H1 (cell line): ENCODE results near the gene SCYL1. TPM values are rescaled to one million over a fixed set of nuclear protein-coding genes. Genes with fewer than 3 reads are reported as not detected.
A peak's percentile ranks its signal among the peaks of the same experiment; 100 is the strongest.

Experiments
- CHD7 ChIP-seq: fragments of 300-600 bp; sonication (generic); IDR thresholded peaks from 2 replicates; pipeline ENCODE4 v1.7.1; 2012; ENCODE audit warnings: low read length, moderate library complexity, mild to moderate bottlenecking, inconsistent platforms; ENCODE audit not compliant: insufficient replicate concordance
- E2F6 ChIP-seq: IDR thresholded peaks from 2 replicates; pipeline ENCODE4 v1.6.1; 2012; ENCODE audit warnings: inconsistent platforms
- NANOG ChIP-seq: IDR thresholded peaks from 2 replicates; pipeline ENCODE4 v1.6.1; 2011; ENCODE audit warnings: low read length, low read depth, mild to moderate bottlenecking, inconsistent platforms; ENCODE audit not compliant: insufficient read depth, poor library complexity, severe bottlenecking
- TCF12 ChIP-seq: IDR thresholded peaks from 2 replicates; pipeline ENCODE4 v1.6.1; 2011; ENCODE audit warnings: low read depth, mild to moderate bottlenecking, low read length
- polyA plus RNA-seq, 7 experiments: library from polyadenylated mRNA; depleted of rRNA in 3 of 7; stranded (reverse) in 5 of 7; unstranded in 2 of 7; fragments of >200 nt in 5 of 7; fragments of 200-250 nt in 2 of 7; gene quantifications; 1 replicate in 5 of 7; 2 replicates in 1 of 7; 4 replicates in 1 of 7; pipeline versions ENCODE4 v1.2.1 to v1.2.3, GENCODE V29; 2011 to 2013; ENCODE audit warnings: missing spikeins in 2 of 7, mixed read lengths in 2 of 7
- total RNA-seq: library from RNA; stranded (reverse); fragmentation: NEBNext Ultra II Directional; extraction: Animal tissue kit (Norgen Biotek cat#: 25700); gene quantifications from 2 replicates; pipeline ENCODE4 v1.2.1, GENCODE V29; 2021
- TF ChIP-seq, protein P1 (sequence below), 3 experiments: IDR thresholded peaks; 1 replicate in 2 of 3; 2 replicates in 1 of 3; pipeline versions ENCODE4 v1.5.1 to v1.6.1; 2011; ENCODE audit warnings: low read length in 3 of 3, mild to moderate bottlenecking in 3 of 3, inconsistent platforms in 2 of 3, low read depth in 1 of 3, moderate library complexity in 1 of 3; ENCODE audit not compliant: insufficient read depth in 1 of 3; ENCODE audit errors: control extremely low read depth in 1 of 3

The SCYL1 gene
- total and polyA plus RNA-seq, 2 of the 8 experiments (the other 6 are each of a cell fraction or from before 2014, with no cell fraction given) = 59.8 to 77.7 TPM

GRCh38 chr11:65479184-65480145, 45.4 kb upstream of the SCYL1 start (continued):
- TF ChIP-seq, protein P1, sequence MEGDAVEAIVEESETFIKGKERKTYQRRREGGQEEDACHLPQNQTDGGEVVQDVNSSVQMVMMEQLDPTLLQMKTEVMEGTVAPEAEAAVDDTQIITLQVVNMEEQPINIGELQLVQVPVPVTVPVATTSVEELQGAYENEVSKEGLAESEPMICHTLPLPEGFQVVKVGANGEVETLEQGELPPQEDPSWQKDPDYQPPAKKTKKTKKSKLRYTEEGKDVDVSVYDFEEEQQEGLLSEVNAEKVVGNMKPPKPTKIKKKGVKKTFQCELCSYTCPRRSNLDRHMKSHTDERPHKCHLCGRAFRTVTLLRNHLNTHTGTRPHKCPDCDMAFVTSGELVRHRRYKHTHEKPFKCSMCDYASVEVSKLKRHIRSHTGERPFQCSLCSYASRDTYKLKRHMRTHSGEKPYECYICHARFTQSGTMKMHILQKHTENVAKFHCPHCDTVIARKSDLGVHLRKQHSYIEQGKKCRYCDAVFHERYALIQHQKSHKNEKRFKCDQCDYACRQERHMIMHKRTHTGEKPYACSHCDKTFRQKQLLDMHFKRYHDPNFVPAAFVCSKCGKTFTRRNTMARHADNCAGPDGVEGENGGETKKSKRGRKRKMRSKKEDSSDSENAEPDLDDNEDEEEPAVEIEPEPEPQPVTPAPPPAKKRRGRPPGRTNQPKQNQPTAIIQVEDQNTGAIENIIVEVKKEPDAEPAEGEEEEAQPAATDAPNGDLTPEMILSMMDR (IDR thresholded peaks at IDR 0.05; ENCODE audit: control extremely low read depth in 1 of 3, insufficient read depth in 1 of 3, low read depth in 1 of 3, low read length in 3 of 3) = peak; percentile 54 to 63 (median 55)
- no peak for TF ChIP-seq NANOG
- no peak for TF ChIP-seq CHD7
- TF ChIP-seq TCF12 = no peak
- no peak for TF ChIP-seq E2F6
